Endothelial cell of umbilical vein (primary cell): ENCODE results near the gene PMVK. TPM values are rescaled to one million over a fixed set of nuclear protein-coding genes. Genes with fewer than 3 reads are reported as not detected.

Experiments used
- BruUV-seq: library from RNA; stranded (reverse); fragments of 400-500 nt; replicated peaks from 2 replicates; lab custom pipeline; 2021; lab: Mats Ljungman, UMichigan
- CTCF ChIA-PET: fragments of 300-600, 350-600 bp; sonication (Branson Sonifier 250); formaldehyde crosslinking; loops from one replicate; lab custom pipeline; 2021; ENCODE audit warnings: antibody characterized with exemption, inconsistent platforms; lab: Charles Lee
- POLR2A ChIA-PET: fragments of 300-600, 350-600 bp; sonication (Branson Sonifier 250); formaldehyde crosslinking; loops from one replicate; lab custom pipeline; 2021; ENCODE audit warnings: antibody characterized with exemption, inconsistent platforms; lab: Charles Lee
- DNase-seq: peaks from one replicate; pipeline ENCODE4 v3.0.0-alpha.2; 2011; ENCODE audit warnings: low read depth, low spot score
- FAIRE-seq: peaks from 2 replicates; lab custom pipeline; 2011; peaks lifted over from hg19 to GRCh38; lab: Jason Lieb, UNC
- H2AFZ ChIP-seq: 2 replicates; pipeline ENCODE4 v1.6.0; 2012; ENCODE audit warnings: low read depth, low read length, control low read depth, inconsistent platforms
- H3K27ac ChIP-seq: 2 replicates; pipeline ENCODE4 v1.5.1; 2011; ENCODE audit warnings: low read depth, mild to moderate bottlenecking, control low read depth, low read length, moderate library complexity; ENCODE audit not compliant: insufficient read depth
- H3K27me3 ChIP-seq, 2 experiments: 2 replicates each; pipeline versions ENCODE4 v1.6.0 to v1.6.1; 2011; ENCODE audit warnings: low read length in 2 of 2, mixed read lengths in 1 of 2; ENCODE audit not compliant: control insufficient read depth in 2 of 2, insufficient read depth in 2 of 2
- H3K36me3 ChIP-seq, 2 experiments: 2 replicates in 1 of 2; 3 replicates in 1 of 2; pipeline ENCODE4 v1.5.1; 2011; ENCODE audit warnings: low read length in 2 of 2, mild to moderate bottlenecking in 1 of 2, moderate library complexity in 1 of 2; ENCODE audit not compliant: control insufficient read depth in 2 of 2, insufficient read depth in 2 of 2; ENCODE audit errors: extremely low read depth in 1 of 2
- H3K4me1 ChIP-seq: 3 replicates; pipeline ENCODE4 v1.5.1; 2011; ENCODE audit warnings: mild to moderate bottlenecking, low read length; ENCODE audit not compliant: control insufficient read depth, insufficient read depth; ENCODE audit errors: extremely low read depth
- H3K4me2 ChIP-seq: 2 replicates; pipeline ENCODE4 v1.6.1; 2011; ENCODE audit warnings: low read length, control low read depth, mixed read lengths; ENCODE audit not compliant: insufficient read depth
- H3K4me3 ChIP-seq, 3 experiments: fragments of 200-600 bp in 1 of 3; sonication (generic), shearing (Covaris generic) in 1 of 3; replicated peaks in 1 of 3; 2 replicates each; pipeline ENCODE4 v1.5.1; 2011 to 2016; ENCODE audit warnings: control low read depth in 3 of 3, low read length in 3 of 3, mild to moderate bottlenecking in 2 of 3, inconsistent platforms in 1 of 3, low read depth in 1 of 3, moderate library complexity in 1 of 3; ENCODE audit not compliant: insufficient read depth in 1 of 3
- H3K79me2 ChIP-seq: 2 replicates; pipeline ENCODE4 v1.6.0; 2012; ENCODE audit warnings: low read length, inconsistent platforms; ENCODE audit not compliant: control insufficient read depth, insufficient read depth
- H3K9ac ChIP-seq: replicated peaks from 2 replicates; pipeline ENCODE3; 2011; ENCODE audit warnings: low read length, control low read depth; ENCODE audit not compliant: insufficient read depth; ENCODE audit errors: extremely low read depth
- H3K9me1 ChIP-seq: replicated peaks from 3 replicates; pipeline ENCODE4 v1.6.0; 2011; ENCODE audit warnings: mild to moderate bottlenecking, low read length; ENCODE audit not compliant: control insufficient read depth, insufficient read depth; ENCODE audit errors: extremely low read depth
- H3K9me3 ChIP-seq: replicated peaks from 2 replicates; pipeline ENCODE4 v1.5.1; 2012; ENCODE audit warnings: low read length, inconsistent platforms; ENCODE audit not compliant: control insufficient read depth, insufficient read depth
- H4K20me1 ChIP-seq: replicated peaks from 2 replicates; pipeline ENCODE3; 2011; ENCODE audit warnings: mild to moderate bottlenecking, low read length; ENCODE audit not compliant: control insufficient read depth, insufficient read depth; ENCODE audit errors: extremely low read depth
- CTCF ChIP-seq, 2 donors: IDR thresholded peaks; 1 replicate in 1 of 2; 2 replicates in 1 of 2; pipeline ENCODE4 v1.5.1; 2011; ENCODE audit warnings: low read length in 2 of 2, mild to moderate bottlenecking in 2 of 2, moderate library complexity in 2 of 2, control low read depth in 1 of 2, inconsistent platforms in 1 of 2, low read depth in 1 of 2; ENCODE audit not compliant: insufficient read depth in 1 of 2; ENCODE audit errors: extremely low read depth in 1 of 2
- EZH2 ChIP-seq: IDR thresholded peaks from 2 replicates; pipeline ENCODE4 v1.6.1; 2012; ENCODE audit warnings: borderline replicate concordance, low read depth, mild to moderate bottlenecking, moderate library complexity, low read length, inconsistent platforms; ENCODE audit not compliant: severe bottlenecking
- FOS ChIP-seq: IDR thresholded peaks from 2 replicates; pipeline ENCODE4 v1.6.1; 2011; ENCODE audit warnings: mild to moderate bottlenecking, low read length, moderate library complexity, borderline replicate concordance; ENCODE audit not compliant: insufficient read depth
- GATA2 ChIP-seq: IDR thresholded peaks from 2 replicates; pipeline ENCODE4 v1.7.0; 2011; ENCODE audit warnings: low read depth, mild to moderate bottlenecking, moderate library complexity, mixed read lengths, low read length; ENCODE audit not compliant: insufficient read length, insufficient read depth
- JUN ChIP-seq: IDR thresholded peaks from 2 replicates; pipeline ENCODE4 v1.6.1; 2011; ENCODE audit warnings: borderline replicate concordance, low read depth; ENCODE audit not compliant: insufficient read length, insufficient read depth
- MAX ChIP-seq: IDR thresholded peaks from 2 replicates; pipeline ENCODE4 v1.6.1; 2011; ENCODE audit not compliant: insufficient read depth, insufficient read length
- MYC ChIP-seq: IDR thresholded peaks from one replicate; pipeline ENCODE4 v1.6.1; 2011; ENCODE audit warnings: mild to moderate bottlenecking, low read depth, low read length
- POLR2A ChIP-seq: IDR thresholded peaks from 2 replicates; pipeline ENCODE4 v1.6.1; 2012; ENCODE audit warnings: low read depth, mild to moderate bottlenecking, control low read depth, low read length
- POLR2AphosphoS5 ChIP-seq: IDR thresholded peaks from 2 replicates; pipeline ENCODE4 v1.6.1; 2012; ENCODE audit warnings: low read depth, mild to moderate bottlenecking, control low read depth, low read length, moderate library complexity; ENCODE audit not compliant: insufficient read depth
- dilution Hi-C: fragments of 300-500 bp; cut with MboI; formaldehyde crosslinking; loops from one replicate; pipeline ENCODE4 v1.15.0; 2019; ENCODE audit warnings: low sequenced_read_pairs; ENCODE audit not compliant: extremely low pct_ligation_motif_present
- intact Hi-C: fragments of 100-400 bp; cut with micrococcal nuclease; formaldehyde crosslinking; loops from one replicate; pipeline ENCODE4 v1.10.0; 2022
- polyA plus RNA-seq, 4 experiments: library from polyadenylated mRNA; depleted of rRNA in 3 of 4; stranded (reverse) in 3 of 4; unstranded in 1 of 4; fragments of >200 nt; gene quantifications; 2 replicates each; pipeline versions ENCODE4 v1.2.1 to v1.2.3, GENCODE V29; 2011 to 2012; ENCODE audit warnings: missing spikeins in 1 of 4
- total RNA-seq: library from RNA; stranded (reverse); gene quantifications from 2 replicates; pipeline ENCODE4 v1.2.3, GENCODE V29; 2021

Gene PMVK
- total and polyA plus RNA-seq, 2 donors (not counting 3 experiments of a cell fraction or from before 2014, with no cell fraction given) = 22.6 to 32.7 TPM

GRCh38 chr1:154934358-154934948 is 2.1 kb downstream of the PMVK start:
- ChIA-PET CTCF (interaction anchor here (1.6 kb wide), 1 partner anchor 13 kb away, joined by 5 read pairs; no protein-coding TSS in a partner anchor), POLR2A (interaction anchor here (0.7 kb wide), 1 partner anchor 21 kb away, joined by 5 read pairs; no protein-coding TSS in a partner anchor)
- Histone ChIP-seq H3K9me1 (no peaks in the 10 kb centered on the region), H3K27me3 (no peaks in the 10 kb centered on the region), H3K4me3 (no peak overlapping the region), H4K20me1 (no peaks in the 10 kb centered on the region), H3K4me1 (peaks cover 8% of the 10 kb centered on the region), H3K36me3 (no peaks in the 10 kb centered on the region), H3K9ac (no peak overlapping the region), H3K4me2 (no peak overlapping the region), H3K9me3 (no peaks in the 10 kb centered on the region), H2AFZ (no peak overlapping the region), H3K27ac (no peak overlapping the region), H3K79me2 (no peaks in the 10 kb centered on the region)
- dilution Hi-C loops = no loop called here
- no peak for FAIRE-seq
- intact Hi-C loops = no loop called here
- no peak for DNase-seq
- no TSS peak for BruUV-seq
- TF ChIP-seq CTCF (IDR thresholded peaks at IDR 0.05; ENCODE audit: extremely low read depth in 1 of 2, insufficient read depth in 1 of 2, low read depth in 1 of 2, low read length in 2 of 2) (no peak), EZH2 (no peak), POLR2AphosphoS5 (no peak), FOS (no peak), MYC (no peak), POLR2A (no peak), MAX (no peak), GATA2 (no peak), JUN (no peak)
